Gastrocnemius medialis (tissue), 4 donors: ENCODE measurements around the gene ICOSLG.

Experiments used
- CTCF ChIP-seq, 5 experiments: fragments of 450-650 bp in 3 of 5; fragments of 200-600 bp in 2 of 5; sonication (generic) in 2 of 5; IDR thresholded peaks in 4 of 5; conservative IDR thresholded peaks in 1 of 5; 1 replicate in 4 of 5; 2 replicates in 1 of 5; pipeline ENCODE4 v1.5.1; 2016 to 2019; ENCODE audit warnings: antibody characterized with exemption in 5 of 5, mild to moderate bottlenecking in 3 of 5, moderate library complexity in 3 of 5
- POLR2A ChIP-seq, 2 donors: fragments of 450-650 bp; IDR thresholded peaks; one replicate each; pipeline ENCODE4 v1.6.1; 2017; ENCODE audit warnings: antibody characterized with exemption in 2 of 2, mild to moderate bottlenecking in 2 of 2, moderate library complexity in 2 of 2

DNA sequence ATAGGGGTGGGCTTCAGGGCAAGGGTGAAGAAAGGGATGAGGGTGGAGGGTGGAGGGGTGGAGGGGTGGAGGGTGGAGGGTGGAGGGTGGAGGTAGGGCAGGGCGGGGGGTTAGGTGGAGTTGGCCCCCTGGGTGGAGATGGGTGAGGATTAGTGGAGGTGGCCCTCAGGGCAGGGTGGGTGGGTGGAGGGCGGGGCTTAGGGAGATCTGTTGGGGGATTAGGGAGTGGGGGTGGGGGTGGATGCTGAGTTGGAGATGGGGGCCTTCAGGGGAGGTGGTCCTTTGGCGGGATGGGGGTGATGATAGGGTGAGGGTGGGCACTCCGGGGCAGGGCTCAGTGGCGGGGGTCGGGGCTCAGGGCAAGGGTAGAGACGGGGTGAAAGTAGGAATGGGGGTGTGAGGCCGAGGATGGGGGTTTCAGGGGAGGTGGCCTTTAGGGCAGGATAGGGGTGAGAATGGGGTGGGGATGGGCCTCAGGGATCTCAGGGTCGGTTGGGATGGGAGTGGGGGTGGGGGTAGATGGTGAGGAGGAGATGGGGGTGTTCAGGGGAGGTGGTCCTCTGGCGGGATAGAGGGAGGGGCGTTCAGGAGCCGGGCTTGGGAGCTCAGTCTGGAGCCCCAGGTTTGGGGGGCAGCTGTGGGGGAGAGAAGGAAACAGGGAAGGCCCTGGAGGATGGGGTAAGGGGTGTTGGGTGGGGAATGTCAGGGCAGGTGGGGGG, 21.8 kb upstream of the ICOSLG start:
- no peak for TF ChIP-seq CTCF (IDR thresholded peaks at IDR 0.05 in 4 of 5, conservative IDR thresholded peaks at IDR 0.05 in 1 of 5)
- no peak for TF ChIP-seq POLR2A (IDR thresholded peaks at IDR 0.05)
